OCI-M1 (cell line): ENCODE measurements around the gene P2RX3.
"Not testable (repeated sequence)": the region's sequence is repeated elsewhere in the genome, so short reads cannot be mapped to it uniquely, and the experiment has no call there.

ENCODE experiments used
- DNase-seq: peaks from one replicate; lab custom pipeline; 2025; lab: John Stamatoyannopoulos, UW

The P2RX3 gene

DNA sequence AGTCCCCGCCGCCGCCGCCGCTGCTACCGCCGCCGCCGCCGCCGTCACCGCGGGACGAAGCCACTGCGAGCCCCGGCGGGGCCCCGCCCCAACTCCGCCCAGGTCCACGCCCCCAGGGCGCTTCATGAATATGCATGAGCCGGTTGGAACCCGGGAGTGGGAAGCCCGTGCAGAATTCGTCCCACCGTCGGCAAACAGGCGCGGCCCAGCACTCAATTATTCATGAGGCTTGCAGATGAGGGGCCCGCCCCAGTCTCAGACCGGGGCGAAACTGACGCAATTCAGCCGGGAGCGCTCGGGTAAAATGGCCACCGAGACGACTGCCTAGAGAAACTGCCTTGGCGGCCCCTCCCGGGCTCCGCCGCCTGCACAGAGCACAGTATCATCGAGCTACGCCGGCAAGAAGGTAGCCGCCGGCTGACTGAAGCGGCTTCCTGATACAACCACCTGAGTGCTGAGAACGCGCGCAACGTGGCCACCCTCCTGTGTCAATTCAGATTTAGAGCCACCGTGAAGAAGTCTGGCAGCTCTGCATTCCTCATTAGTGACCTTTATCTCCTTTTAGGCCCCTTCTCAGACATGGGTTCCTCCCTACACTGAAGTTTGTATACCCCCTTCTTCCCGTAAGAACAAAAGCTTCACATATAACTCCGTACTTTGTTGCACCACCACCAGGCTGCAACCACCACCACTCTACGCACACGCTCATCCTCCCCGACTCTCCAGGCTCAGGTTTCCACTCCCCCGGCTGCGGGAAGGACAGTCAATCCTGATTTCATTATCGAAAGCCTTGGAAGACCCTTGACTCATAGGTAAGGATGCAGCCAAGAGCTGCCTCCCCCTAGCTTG is 13.0 kb upstream of the P2RX3 start, which contains the start of gene TNKS1BP1:
TNKS1BP1 (minus strand) TSS at position 67 of the 849 bp plus-strand sequence. CDS start 3,067 bp downstream, outside the sequence.
- DNase-seq: peak; percentile 98

DNA sequence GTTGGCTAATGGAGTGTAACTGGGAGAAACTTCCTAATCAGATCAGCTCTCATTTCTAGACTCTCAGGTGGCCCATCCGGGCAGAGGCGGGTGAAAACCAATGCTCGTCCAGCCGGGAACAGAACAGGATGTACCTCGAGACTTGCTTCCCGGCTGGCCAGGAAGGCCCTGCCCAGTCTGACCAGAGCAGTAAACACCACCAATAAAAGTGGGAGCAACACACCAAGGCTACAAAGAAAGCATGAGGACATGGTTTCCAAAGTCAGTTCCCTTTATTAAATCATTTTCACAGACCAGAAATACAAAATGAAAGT is 12.5 kb upstream of the P2RX3 start:
- DNase-seq: peak; percentile 63

DNA sequence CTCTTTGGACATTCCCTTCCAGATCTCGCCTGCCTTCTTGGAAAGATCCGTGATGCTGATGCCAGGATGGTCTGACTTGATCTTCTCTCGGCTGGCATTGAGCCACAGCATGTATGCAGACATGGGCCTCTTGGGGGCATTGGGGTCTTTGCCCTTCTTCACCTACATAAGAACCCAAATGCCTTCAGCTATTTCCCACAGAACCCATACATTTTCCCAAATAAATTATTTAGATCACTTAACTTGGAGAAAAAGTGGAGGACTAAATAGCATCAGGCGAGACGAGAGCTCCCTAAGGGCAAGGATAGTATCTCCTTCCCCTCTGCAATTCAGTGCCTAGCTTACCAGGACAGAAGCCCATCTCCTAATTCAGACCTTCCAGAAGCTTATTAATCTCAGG is 10.4 kb upstream of the P2RX3 start:
- no peak for DNase-seq

DNA sequence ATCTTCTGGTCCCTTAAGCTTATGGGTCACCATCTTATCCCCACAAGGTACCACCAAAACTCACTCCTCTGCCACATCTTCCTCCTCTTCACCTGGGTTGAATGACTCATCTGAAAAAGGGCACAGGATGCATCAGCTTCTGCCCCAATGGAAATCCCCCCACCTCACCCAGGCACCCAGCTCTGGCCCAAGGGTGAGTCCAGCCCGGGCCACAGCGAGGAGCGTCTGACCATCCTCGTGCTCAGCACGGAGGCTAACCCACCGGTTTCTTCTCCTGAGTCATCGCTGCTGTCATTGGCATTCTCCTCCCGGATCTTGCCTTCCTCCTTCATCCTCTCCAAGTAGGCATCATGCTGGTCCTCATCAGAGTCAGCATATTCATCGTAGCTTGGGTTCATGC is 8.1 kb upstream of the P2RX3 start:
- no peak for DNase-seq

DNA sequence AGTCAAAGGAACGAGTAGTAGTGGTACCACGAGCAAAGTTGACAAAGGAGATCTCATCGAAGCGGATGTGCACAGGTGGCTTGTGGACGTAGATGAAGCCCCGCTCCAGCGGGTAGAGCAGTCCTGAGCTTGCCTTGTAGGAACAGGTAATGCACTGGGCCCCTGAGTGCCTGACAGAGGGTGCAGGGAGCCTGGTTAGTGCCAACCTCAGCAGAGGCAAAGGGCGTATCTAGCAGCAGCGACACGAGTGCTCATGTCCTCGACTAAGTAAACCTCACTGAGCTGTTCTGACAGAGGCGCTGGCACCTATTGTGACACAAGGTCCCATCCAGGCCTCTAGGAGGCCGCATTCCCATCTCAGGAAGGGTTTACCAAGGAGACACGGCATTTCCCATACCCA is 6.4 kb upstream of the P2RX3 start:
- DNase-seq: no peak

DNA sequence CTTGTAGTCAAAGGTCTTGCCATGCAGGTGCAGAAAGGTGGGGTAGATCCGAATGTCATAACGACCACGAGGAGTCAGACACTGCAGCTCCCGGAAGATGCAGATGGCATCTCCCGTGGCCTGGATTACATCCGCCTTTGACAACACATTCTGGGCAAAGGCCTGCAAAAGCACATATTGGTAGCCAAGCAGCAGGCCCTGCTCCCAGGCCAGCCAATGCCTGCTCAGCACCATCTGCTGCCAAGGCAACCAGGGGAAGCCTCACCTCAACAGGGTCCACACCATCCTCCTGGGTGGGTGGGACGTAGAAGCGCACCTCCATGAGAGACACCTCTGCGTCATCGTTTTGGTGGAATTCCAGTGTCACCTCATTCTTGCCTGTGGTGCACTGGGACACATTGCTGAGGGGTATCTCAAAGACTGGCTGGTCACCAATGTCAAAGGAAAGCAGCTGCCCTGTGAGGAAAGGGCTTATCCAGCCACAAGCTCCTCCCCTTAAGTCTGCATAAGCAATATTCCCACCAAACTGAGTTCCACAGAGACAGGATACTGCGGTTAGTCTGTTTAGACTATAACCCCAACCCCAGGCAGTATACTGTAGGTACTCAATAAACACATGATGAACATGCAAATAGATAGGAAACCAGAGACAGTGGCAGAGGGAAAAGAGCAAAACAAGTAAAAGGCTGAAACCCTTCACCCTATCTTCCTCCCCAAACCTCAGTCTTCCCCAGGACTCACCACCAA is 5.3 kb upstream of the P2RX3 start:
- DNase-seq: no peak

DNA sequence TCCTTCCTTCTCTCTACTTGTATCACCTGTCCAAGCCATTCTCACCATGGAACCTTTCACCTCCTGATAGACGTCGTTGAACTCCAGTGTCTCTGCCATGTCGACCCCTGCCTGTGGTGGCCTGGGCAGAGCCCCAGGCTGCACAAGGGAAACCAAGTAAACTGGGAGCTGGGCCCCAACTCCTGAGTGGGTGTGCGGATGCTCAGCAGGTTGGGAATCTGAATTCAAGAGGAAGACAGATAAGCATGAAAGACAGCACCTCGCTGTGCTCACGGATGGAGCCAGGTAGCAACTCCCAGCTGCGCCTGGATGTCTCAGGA is 3.2 kb upstream of the P2RX3 start:
- no peak for DNase-seq

DNA sequence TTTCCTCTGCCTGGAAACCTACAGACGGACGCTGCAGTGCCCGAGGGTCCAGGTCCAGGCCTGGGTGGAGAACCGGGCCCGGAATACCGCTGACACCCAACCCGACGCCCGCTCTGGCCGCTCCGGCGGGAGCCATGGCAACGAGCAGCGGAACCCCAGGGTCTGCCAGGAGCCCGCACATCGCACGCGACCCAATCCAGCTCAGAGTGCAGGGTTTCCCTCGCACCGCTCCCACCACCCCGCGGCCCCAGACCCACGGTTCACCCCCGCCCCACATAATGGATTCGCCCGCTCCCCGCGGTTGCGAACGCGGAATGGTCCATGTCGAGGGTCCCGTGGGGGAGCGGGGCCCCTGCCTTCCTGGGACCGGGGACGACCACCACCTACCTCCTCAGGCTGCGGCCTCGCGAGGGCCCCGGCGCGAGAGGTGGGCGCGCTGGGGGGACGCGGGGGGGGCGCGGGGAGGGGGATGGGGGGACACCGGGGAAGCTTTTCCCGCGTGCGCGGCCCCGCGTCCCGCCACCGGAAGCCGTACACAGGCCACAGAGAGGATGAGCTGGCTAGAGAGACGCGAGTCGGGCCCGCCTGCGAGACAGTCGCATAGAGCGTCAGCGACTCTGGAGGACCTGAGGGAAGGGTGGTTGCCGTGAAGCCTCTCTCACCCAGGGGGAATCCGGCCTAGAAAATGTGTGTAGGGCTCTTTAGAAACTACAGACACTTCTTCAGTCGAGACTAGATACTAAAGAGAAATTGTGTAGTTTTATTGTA is 2.6 kb upstream of the P2RX3 start, which contains the start of gene SSRP1:
SSRP1 (minus strand) TSS at position 550 of the 768 bp plus-strand sequence. CDS start 771 bp downstream, outside the sequence.
- peak; percentile 93 for DNase-seq

DNA sequence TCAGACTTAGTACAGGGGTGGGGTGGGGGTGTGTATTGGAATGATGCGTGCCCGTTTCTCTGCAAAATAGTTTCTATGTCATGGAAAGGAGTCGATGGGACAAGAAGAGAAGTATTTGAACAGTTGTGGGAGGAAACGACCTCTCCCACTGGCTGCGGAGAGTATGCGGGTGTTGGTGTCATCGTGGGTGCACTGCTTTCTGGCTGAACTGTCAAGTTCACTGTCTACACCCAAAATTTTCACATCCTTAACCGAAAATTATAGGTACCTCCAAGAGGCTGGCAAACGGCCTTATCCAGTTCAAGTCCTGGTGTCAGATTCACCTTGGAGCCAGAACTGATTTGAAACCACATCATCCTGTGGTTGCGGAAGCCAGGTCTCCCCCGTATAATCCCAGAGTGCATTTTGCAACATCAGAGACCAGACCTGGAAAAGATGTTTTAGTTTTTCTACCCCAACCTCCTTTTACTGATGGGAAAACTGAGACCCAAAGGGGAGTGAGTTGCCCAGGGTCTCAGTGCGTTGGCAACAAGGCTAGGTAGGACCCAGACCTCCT is 2.0 kb upstream of the P2RX3 start:
- DNase-seq: no peak

DNA sequence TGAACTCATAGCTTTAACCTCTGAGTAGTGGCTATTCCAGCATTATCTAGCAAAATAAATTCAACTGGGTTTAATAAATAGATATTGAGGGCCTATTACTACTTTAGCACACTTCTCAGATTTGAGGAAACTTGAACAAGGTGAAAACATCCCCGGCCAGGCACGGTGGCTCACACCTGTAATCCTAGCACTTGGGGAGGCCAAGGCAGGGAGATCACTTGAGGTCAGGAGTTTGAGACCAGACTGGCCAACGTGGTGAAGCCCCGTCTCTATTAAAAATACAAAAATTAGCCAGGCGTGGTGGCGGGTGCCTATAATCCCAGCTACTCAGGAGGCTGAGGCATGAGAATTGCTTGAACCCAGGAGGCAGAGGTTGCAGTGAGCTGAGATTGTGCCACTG is 1.3 kb upstream of the P2RX3 start:
- DNase-seq: not testable (repeated sequence)

DNA sequence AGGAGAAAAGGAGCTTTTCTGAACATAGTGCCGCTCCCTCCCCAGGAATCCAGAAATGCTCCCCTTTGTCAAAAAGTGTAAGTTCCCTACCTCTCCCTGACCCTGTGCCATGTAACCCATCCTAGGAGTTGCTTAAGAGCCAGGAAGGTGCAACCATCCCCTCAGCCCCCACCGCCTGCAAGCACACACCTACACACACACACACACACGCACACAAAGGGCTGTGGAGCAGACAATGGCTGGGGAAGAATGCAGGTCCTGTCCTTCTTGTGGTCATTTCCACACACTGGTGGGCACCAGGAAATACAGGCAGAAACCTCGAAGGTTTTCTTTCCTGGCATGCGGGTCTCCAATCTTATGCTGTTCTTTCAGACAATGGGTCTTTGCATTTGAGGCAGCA is 1.2 kb downstream of the P2RX3 start:
- no peak for DNase-seq

DNA sequence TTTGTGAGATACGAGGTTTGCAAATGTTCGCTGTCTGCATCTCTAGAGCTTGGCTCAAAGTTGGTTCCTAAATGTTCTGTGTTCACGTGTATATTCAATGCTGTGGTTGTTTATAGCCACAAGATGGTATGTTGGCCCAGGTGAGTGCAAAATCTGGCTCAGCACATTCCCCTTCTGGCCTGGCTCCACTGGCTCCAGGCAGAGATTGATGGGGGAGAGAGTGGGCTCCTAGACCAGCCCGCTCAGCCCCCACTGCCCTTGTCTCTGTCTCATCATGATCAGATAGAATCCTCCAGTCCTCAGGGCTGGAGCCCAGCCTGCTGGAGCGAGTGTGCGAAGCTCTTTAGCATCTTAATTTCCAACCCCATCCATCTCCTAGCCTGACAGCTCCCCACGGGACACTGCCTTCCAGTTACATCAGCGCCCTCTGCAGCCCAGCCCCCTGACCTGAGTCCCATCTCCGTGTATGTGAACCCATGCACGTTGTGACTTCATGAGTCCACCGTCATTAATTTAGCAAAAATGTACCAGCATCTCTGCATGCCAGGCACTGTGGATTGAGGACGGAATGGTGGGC is 2.0 kb downstream of the P2RX3 start:
- DNase-seq: peak; percentile 33

DNA sequence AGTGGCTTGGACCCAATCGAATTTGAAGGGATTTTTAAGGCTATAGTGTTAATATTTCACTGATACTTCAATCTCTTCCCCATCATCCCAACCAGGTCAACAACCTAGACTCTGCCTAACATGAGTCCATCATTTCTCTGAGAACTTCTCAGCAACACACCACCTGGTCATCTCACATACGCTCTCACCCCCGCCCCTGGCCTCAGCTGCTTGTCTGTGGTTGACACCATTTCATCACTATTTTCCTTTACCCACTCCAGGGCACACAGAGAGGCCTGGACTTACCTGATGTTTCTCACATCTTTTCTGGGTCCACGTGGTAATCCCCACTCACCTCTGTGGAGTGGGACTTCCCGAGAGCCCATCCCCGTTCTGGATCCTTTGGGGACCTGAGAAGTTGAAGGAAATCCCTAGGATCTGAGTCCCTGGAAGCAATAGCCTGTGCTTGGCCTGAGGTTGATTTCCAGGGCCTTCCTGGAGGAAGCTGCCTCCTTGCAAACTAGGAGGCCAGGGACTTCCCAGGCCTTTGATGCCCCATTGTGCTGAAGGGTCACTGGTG is 3.2 kb downstream of the P2RX3 start:
- DNase-seq: no peak

DNA sequence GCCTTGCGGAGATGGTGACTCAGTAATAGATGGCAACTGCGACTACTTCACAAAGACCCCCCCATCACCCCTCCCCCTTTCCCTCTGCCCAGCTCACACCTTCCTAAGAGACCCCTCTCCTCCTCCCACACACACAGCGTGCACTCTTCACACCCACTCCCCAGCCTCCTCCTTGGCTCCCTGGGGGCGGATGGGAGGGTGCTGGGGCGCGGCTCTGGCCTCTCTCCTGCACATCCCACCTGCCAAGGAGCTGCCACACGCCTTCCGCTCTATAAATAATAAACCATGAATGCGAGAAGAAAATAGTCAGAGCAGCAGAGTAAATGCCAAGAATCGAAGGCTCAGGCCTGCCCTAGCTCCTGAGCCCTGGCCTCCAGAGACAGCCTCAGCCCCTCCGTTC is 4.5 kb downstream of the P2RX3 start:
- DNase-seq: no peak

DNA sequence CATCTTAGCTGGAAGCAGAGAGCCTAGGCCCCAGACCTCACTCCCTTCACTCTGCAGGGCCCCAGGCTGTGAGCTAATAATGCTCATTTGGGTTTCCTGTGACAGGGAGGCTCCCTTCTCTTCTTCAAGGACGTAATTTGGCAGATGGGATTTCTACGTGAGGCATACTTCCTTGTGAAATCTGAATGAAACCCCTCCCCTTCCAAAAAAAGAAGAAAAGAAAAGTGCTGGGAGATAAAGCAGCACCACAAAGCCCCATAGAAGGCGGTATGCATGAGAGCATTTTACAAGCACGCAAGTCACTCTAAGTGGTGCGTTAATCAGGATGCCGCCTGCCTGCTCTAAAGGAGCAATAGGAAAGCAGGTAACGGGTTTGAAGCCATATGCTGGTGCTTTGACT is 5.7 kb downstream of the P2RX3 start:
- no peak for DNase-seq

DNA sequence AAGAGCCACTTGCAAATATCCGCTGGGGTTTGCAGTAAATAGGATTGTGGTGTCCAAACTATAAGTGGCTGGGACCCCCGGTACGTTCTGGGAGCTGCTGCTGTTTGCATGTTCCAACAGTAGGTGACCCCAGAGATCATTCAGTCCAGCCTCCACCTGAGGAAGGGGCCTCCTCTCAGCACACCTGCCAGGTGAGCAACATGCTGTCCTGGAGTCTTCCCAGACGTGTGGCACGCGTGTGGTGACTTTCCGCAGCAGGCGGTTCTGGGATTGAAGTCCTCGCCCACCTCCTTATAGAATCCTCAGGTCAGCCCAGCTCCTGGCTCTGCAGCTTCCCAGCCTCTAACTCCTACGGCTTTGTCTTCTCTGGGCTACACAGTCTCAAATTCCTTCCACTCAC is 6.7 kb downstream of the P2RX3 start:
- DNase-seq: no peak

DNA sequence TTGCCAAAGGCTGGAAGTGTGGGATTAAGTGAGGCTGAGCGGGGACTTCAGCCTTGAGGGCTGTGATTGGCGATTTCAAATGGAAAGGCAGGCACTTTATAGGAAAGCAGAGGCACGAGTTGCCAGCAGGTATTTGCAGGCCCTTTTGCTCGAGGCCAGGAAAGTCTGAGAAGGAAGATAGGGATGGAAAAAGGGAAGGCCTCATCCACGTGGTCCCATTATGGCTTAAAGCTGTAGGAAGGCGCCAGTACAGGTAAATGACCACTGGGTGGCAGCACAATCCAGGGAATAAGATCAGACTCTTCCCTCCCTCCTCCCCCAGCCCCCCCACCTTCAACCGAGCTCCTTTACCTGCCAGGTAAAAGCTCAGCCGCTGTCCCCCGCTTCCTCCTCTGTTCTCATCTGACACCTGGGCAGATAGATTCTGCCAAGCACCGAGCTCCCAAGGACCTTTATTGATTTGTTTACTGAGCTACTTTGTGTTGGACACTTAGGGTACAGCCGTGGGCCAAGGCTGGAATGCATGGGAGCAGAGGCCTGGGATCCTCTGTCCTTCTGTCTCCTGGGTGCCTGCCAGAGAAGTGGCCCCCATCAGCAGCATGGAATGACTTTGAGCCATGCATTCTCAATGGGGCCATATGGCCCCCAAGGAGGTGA is 7.5 kb downstream of the P2RX3 start:
- DNase-seq: peak; percentile 84

DNA sequence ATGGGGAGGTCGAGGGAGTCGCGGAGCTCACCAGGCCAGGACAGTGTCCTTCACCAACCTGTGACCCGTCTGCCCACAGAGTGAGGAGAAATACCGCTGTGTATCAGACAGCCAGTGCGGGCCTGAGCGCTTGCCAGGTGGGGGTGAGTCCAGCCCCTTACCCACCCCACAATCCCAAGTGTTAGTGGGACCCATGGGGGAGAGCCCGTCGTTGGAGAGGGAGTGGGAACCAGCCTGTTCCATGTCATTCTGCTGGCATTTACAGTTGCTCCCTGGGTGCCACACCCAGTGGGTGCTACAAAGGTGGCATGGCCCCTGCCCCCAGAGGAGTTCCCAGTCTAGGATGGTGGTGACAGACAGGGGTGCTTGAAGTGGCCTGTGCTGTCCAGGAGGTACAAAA is 9.2 kb downstream of the P2RX3 start:
- no peak for DNase-seq

DNA sequence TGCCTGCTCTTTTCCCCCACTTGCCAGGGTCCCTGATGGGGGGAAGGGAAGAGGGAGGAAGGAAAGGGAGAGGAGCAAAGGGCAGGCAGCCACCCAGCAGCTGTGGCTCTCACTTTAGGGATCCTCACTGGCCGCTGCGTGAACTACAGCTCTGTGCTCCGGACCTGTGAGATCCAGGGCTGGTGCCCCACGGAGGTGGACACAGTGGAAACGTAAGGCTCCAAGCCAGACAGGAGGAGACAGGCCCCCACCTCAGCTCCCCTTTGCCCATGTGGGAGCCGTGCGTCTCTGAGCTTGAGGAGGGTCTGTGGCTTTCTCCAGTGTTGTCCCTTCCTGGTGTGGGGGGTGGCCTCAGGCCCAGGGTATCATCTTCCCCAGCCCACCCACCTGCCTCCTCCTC is 9.9 kb downstream of the P2RX3 start:
- DNase-seq: no peak

DNA sequence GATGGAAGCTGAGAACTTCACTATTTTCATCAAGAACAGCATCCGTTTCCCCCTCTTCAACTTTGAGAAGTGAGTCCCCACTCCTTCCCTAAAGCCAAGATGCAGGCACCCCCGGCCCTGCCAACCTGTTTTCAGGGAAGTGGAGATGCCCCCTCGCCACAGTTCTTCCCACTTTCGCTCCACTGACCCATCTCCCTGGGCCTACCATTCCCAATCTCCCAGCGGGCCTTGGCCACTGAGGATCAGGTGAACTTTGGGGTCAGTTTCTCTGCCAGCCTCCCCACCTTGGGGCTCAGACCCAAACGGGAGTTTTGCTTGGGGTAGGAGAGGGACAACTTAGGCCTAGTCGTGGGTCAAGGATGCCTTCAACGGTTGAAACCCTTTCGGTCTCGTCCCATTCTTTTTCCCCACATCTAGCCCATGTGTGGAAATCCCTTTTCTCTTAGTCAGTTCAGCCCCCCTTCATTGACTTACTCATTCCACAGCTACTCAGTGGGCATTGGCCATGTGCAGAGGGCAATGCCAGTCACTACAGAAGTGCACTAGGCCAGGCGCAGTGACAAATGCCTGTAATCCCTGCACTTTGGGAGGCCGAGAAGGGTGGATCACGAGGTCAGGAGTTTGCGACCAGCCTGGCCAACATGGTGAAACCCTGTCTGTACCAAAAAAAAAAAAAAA is 10.6 kb downstream of the P2RX3 start:
- DNase-seq: no peak
